B cell (primary cell): ENCODE measurements around the gene RUVBL1. TPM values are rescaled to one million over a fixed set of nuclear protein-coding genes. Genes with fewer than 3 reads are reported as not detected.

Source experiments
- ATAC-seq: fragments of 200-7000 bp; cut with Tn5 transposase; one replicate; pipeline ENCODE4 v1.10.0; 2021; ENCODE audit warnings: low read depth, mild to moderate bottlenecking, moderate number of reproducible peaks, moderate library complexity
- CTCF ChIA-PET: fragments of 350-600 bp; sonication (Branson Sonifier 250); formaldehyde crosslinking; loops from one replicate; lab custom pipeline; 2021; ENCODE audit warnings: antibody characterized with exemption, inconsistent platforms; lab: Charles Lee
- POLR2A ChIA-PET: fragments of 350-600 bp; sonication (Branson Sonifier 250); formaldehyde crosslinking; loops from one replicate; lab custom pipeline; 2021; ENCODE audit warnings: antibody characterized with exemption; lab: Charles Lee
- DNase-seq: peaks from one replicate; pipeline ENCODE4 v3.0.0; 2013
- H2AFZ ChIP-seq: 2 replicates; pipeline ENCODE4 v1.6.1; 2012; ENCODE audit warnings: mild to moderate bottlenecking, low read depth, low read length; ENCODE audit not compliant: insufficient read depth, poor library complexity, severe bottlenecking
- H3K27ac ChIP-seq, 2 donors: 1 replicate in 1 of 2; 2 replicates in 1 of 2; pipeline ENCODE4 v1.5.1; 2012 to 2013; ENCODE audit warnings: low read length in 2 of 2, mild to moderate bottlenecking in 2 of 2, moderate library complexity in 1 of 2
- H3K27me3 ChIP-seq, 4 experiments: fragments of 200-600 bp in 1 of 4; sonication (generic) in 1 of 4; replicated peaks in 1 of 4; 1 replicate in 2 of 4; 2 replicates in 2 of 4; pipeline versions ENCODE4 v1.6.1 to v1.7.0; 2013 to 2016; ENCODE audit warnings: low read length in 3 of 4, mild to moderate bottlenecking in 2 of 4, mixed read lengths in 1 of 4, moderate library complexity in 1 of 4; ENCODE audit not compliant: insufficient read depth in 4 of 4, control insufficient read depth in 3 of 4; ENCODE audit errors: control extremely low read depth in 1 of 4
- H3K36me3 ChIP-seq, 2 experiments: replicated peaks in 1 of 2; 1 replicate in 1 of 2; 2 replicates in 1 of 2; pipeline versions ENCODE4 v1.6.1 to v1.7.1; 2013; ENCODE audit warnings: low read length in 1 of 2; ENCODE audit not compliant: insufficient read depth in 2 of 2, control insufficient read depth in 1 of 2; ENCODE audit errors: control extremely low read depth in 1 of 2, extremely low read depth in 1 of 2
- H3K4me1 ChIP-seq, 2 donors: fragments of 200-600 bp in 1 of 2; sonication (generic) in 1 of 2; 1 replicate in 1 of 2; 2 replicates in 1 of 2; pipeline versions ENCODE4 v1.5.1 to v1.6.1; 2013 to 2017; ENCODE audit warnings: low read length in 2 of 2; ENCODE audit not compliant: control insufficient read depth in 2 of 2, insufficient read depth in 2 of 2
- H3K4me2 ChIP-seq: replicated peaks from 2 replicates; pipeline ENCODE3; 2012; ENCODE audit warnings: mild to moderate bottlenecking, low read depth, low read length; ENCODE audit not compliant: poor library complexity, severe bottlenecking
- H3K4me3 ChIP-seq, 5 experiments: fragments of 200-600 bp in 1 of 5; sonication (generic) in 1 of 5; 1 replicate in 3 of 5; 2 replicates in 2 of 5; pipeline versions ENCODE4 v1.5.1 to v1.7.0; 2011 to 2016; ENCODE audit warnings: low read length in 4 of 5, mild to moderate bottlenecking in 4 of 5, low read depth in 2 of 5, control low read depth in 1 of 5, moderate library complexity in 1 of 5; ENCODE audit not compliant: insufficient read depth in 1 of 5; ENCODE audit errors: control extremely low read depth in 1 of 5, extremely low read depth in 1 of 5
- H3K79me2 ChIP-seq: fragments of 200-600 bp; sonication (generic); one replicate; pipeline ENCODE4 v1.6.0; 2016; ENCODE audit warnings: low read length; ENCODE audit not compliant: control insufficient read depth, insufficient read depth
- H3K9ac ChIP-seq: fragments of 200-600 bp; sonication (generic); 2 replicates; pipeline ENCODE4 v1.6.1; 2017; ENCODE audit warnings: mild to moderate bottlenecking, low read length, moderate library complexity
- H3K9me3 ChIP-seq, 3 donors: one replicate each; pipeline versions ENCODE4 v1.6.1 to v1.7.1; 2013; ENCODE audit warnings: low read length in 2 of 3; ENCODE audit not compliant: control insufficient read depth in 2 of 3, insufficient read depth in 1 of 3; ENCODE audit errors: control extremely low read depth in 1 of 3
- H4K20me1 ChIP-seq: 2 replicates; pipeline ENCODE4 v1.6.0; 2012; ENCODE audit warnings: mild to moderate bottlenecking, low read length; ENCODE audit not compliant: insufficient read depth, control insufficient read depth, poor library complexity, severe bottlenecking
- H3K27ac Mint-ChIP-seq: one replicate; pipeline ENCODE4 v1.8.0; 2021; ENCODE audit warnings: mixed read lengths
- H3K27me3 Mint-ChIP-seq: one replicate; pipeline ENCODE4 v1.8.0; 2021; ENCODE audit warnings: mixed read lengths
- H3K4me1 Mint-ChIP-seq: one replicate; pipeline ENCODE4 v1.8.0; 2021; ENCODE audit warnings: mixed read lengths
- H3K4me3 Mint-ChIP-seq: one replicate; pipeline ENCODE4 v1.8.0; 2021; ENCODE audit warnings: mixed read lengths
- H3K9me3 Mint-ChIP-seq: one replicate; pipeline ENCODE4 v1.8.0; 2022; ENCODE audit warnings: mixed read lengths; ENCODE audit not compliant: insufficient read depth
- EZH2 ChIP-seq: IDR thresholded peaks from 2 replicates; pipeline ENCODE4 v1.6.1; 2012; ENCODE audit warnings: borderline replicate concordance, low read depth, mild to moderate bottlenecking, moderate library complexity, low read length; ENCODE audit not compliant: insufficient read depth, poor library complexity, severe bottlenecking
- WGBS: methylation state at CpG from one replicate; pipeline ENCODE4 v1.1.5; 2013; ENCODE audit warnings: missing lambda C conversion rate; ENCODE audit not compliant: insufficient coverage; 5-methylcytosine and 5-hydroxymethylcytosine counted together
- intact Hi-C: fragments of 100-400 bp; cut with micrococcal nuclease; formaldehyde crosslinking; loops from one replicate; pipeline ENCODE4 v1.10.0; 2022
- polyA plus RNA-seq: library from polyadenylated mRNA; depleted of rRNA; stranded (reverse); fragments of >200 nt; gene quantifications from 2 replicates; pipeline ENCODE4 v1.2.3, GENCODE V29; 2012
- total RNA-seq, 2 donors: library from RNA; stranded (reverse); fragments of 120-200 nt in 1 of 2; gene quantifications; 1 replicate in 1 of 2; 2 replicates in 1 of 2; pipeline versions ENCODE4 v1.2.3 to v1.2.4, GENCODE V29; 2013 to 2022
- TF ChIP-seq, protein P1 (sequence below): fragments of 200-600 bp; IDR thresholded peaks from one replicate; pipeline ENCODE4 v1.8.0; 2022; ENCODE audit warnings: antibody characterized with exemption, mild to moderate bottlenecking

Gene RUVBL1
- total and polyA plus RNA-seq, 2 donors (not counting 1 experiment from before 2014, with no cell fraction given) = 20.4 to 20.5 TPM

DNA sequence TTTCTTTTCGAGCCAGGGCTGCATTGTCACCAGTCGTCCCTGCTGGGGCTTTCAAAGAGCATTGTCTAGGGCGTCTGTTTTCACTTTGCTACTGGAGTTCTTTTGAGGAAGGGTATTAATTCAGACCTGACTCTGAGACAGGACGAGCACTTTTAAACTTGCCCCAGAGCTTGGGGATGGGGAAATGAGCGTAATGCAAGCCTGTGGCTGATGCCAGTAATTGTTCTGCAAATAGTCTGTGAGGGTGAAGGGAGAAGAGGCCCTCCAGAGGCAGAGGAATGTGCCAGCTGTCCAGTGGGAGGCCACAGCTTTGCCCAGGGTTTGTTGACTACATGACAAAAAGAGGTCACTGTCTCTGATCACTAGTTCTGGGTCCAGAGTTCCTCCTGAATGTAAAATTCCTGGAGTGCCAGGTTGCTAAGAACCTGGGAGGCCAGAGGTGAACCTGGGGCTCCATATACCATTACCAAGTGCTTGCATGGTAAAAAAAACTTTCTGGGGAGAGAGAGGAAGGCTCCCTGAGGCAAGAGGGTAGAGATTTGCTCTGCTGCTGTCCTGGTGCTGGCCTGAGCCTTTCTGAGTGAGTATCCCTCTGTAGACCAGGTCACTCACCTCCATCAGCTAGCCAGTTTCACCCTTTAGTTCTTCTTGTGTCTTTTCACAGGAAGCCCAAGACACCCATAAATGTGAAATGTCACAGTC is 44.5 kb upstream of the RUVBL1 start:
- H3K27ac ChIP-seq = no peak overlapping the region
- intact Hi-C loops = no loop called here
- TF ChIP-seq, protein P1, sequence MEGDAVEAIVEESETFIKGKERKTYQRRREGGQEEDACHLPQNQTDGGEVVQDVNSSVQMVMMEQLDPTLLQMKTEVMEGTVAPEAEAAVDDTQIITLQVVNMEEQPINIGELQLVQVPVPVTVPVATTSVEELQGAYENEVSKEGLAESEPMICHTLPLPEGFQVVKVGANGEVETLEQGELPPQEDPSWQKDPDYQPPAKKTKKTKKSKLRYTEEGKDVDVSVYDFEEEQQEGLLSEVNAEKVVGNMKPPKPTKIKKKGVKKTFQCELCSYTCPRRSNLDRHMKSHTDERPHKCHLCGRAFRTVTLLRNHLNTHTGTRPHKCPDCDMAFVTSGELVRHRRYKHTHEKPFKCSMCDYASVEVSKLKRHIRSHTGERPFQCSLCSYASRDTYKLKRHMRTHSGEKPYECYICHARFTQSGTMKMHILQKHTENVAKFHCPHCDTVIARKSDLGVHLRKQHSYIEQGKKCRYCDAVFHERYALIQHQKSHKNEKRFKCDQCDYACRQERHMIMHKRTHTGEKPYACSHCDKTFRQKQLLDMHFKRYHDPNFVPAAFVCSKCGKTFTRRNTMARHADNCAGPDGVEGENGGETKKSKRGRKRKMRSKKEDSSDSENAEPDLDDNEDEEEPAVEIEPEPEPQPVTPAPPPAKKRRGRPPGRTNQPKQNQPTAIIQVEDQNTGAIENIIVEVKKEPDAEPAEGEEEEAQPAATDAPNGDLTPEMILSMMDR = no peak
- TF ChIP-seq EZH2 = no peak
- ChIA-PET POLR2A (no interaction called here), CTCF (no interaction called here)
- DNase-seq = no peak
- H3K4me3 ChIP-seq = no peak overlapping the region
- peaks cover 47% of the 10 kb centered on the region for H4K20me1 ChIP-seq
- Mint-ChIP-seq H3K4me1 (peaks cover 15% of the 10 kb centered on the region), H3K27me3 (no peaks in the 10 kb centered on the region), H3K27ac (no peak overlapping the region), H3K4me3 (no peak overlapping the region), H3K9me3 (no peaks in the 10 kb centered on the region)
- no peak overlapping the region for H3K4me2 ChIP-seq
- H2AFZ ChIP-seq = no peak overlapping the region
- H3K9ac ChIP-seq = no peak overlapping the region
- peaks cover 0 to 2% of the 10 kb centered on the region in 2 experiments for H3K36me3 ChIP-seq
- 98% methylated on average over 5 of the region's 5 CpGs for WGBS
- ATAC-seq = no peak
- H3K9me3 ChIP-seq = no peaks in the 10 kb centered on the region
- H3K27me3 ChIP-seq = no peaks in the 10 kb centered on the region
- H3K79me2 ChIP-seq = peaks cover 81% of the 10 kb centered on the region
- no peaks in the 10 kb centered on the region for H3K4me1 ChIP-seq

DNA sequence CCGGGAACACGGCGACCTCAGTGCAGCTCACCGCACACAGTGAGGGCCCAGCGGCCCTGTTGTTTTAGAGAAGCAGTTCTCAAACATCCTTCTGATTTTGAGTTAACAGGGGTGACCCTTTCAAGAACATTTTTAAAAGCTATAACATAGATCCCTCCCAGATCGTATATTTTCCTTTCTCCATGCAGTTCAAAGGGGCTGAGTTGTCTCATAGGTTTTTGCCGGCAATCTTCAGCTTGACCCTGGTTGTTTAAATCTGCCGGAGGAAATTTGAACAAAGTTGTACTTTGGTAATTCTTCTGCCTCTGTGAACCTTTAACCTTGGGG is 44.0 kb upstream of the RUVBL1 start:
- intact Hi-C loops = no loop called here
- ATAC-seq (no peak), DNase-seq (no peak)
- peaks cover 15% of the 10 kb centered on the region for H3K4me1 Mint-ChIP-seq
- Histone ChIP-seq H3K4me3 (no peak overlapping the region), H3K9ac (no peak overlapping the region), H2AFZ (no peak overlapping the region), H3K4me1 (no peaks in the 10 kb centered on the region), H4K20me1 (peaks cover 43% of the 10 kb centered on the region), H3K79me2 (peaks cover 81% of the 10 kb centered on the region), H3K9me3 (no peaks in the 10 kb centered on the region), H3K36me3 (peaks cover 0 to 4% of the 10 kb centered on the region in 2 experiments), H3K4me2 (no peak overlapping the region), H3K27ac (no peak overlapping the region), H3K27me3 (no peaks in the 10 kb centered on the region)
- H3K27ac Mint-ChIP-seq = no peak overlapping the region
- no peaks in the 10 kb centered on the region for H3K27me3 Mint-ChIP-seq
- no peak overlapping the region for H3K4me3 Mint-ChIP-seq
- ChIA-PET CTCF (no interaction called here), POLR2A (no interaction called here)
- H3K9me3 Mint-ChIP-seq = no peaks in the 10 kb centered on the region
- no peak for TF ChIP-seq EZH2
- TF ChIP-seq, protein P1 = no peak
- WGBS = 99% methylated on average over 5 of the region's 8 CpGs
